HepG2 (cell line): ENCODE data around the gene ASL. TPM values are rescaled to one million over a fixed set of nuclear protein-coding genes. Genes with fewer than 3 reads are reported as not detected.

Source experiments
- ARHGAP35 ChIP-seq: sonication (generic); formaldehyde crosslinking; IDR thresholded peaks from 2 replicates; pipeline ENCODE4 v1.9.0; 2022; ENCODE audit warnings: mild to moderate bottlenecking, inconsistent platforms, moderate library complexity, missing genetic modification reagents, borderline replicate concordance
- ARNT2 ChIP-seq: sonication (generic); formaldehyde crosslinking; IDR thresholded peaks from 2 replicates; pipeline ENCODE4 v1.8.0; 2022; ENCODE audit warnings: mild to moderate bottlenecking, low read depth, missing genetic modification reagents, moderate library complexity
- ATF4 ChIP-seq, 2 experiments: fragments of 450-650 bp in 1 of 2; sonication (generic) in 1 of 2; formaldehyde crosslinking; IDR thresholded peaks; 2 replicates each; pipeline versions ENCODE4 v1.5.0 to v1.8.0; 2020 to 2022; ENCODE audit warnings: mild to moderate bottlenecking in 1 of 2, missing genetic modification reagents in 1 of 2
- CREM ChIP-seq, 2 experiments: sonication (generic) in 1 of 2; formaldehyde crosslinking in 1 of 2; IDR thresholded peaks; 2 replicates each; pipeline versions ENCODE4 v1.4.0 to v1.6.1; 2016 to 2020; ENCODE audit warnings: antibody characterized with exemption in 1 of 2, mild to moderate bottlenecking in 1 of 2, missing genetic modification reagents in 1 of 2
- DNMT1 ChIP-seq: sonication (generic); formaldehyde crosslinking; IDR thresholded peaks from 2 replicates; pipeline ENCODE4 v1.5.1; 2020; ENCODE audit warnings: mild to moderate bottlenecking, missing genetic modification reagents
- HNRNPK ChIP-seq: fragments of 200-400 bp; formaldehyde crosslinking; IDR thresholded peaks from 2 replicates; pipeline ENCODE4 v1.6.1; 2018; ENCODE audit warnings: low read length, low read depth, moderate library complexity, mild to moderate bottlenecking; ENCODE audit not compliant: poor library complexity, severe bottlenecking
- HOMEZ ChIP-seq: IDR thresholded peaks from 2 replicates; pipeline ENCODE4 v1.6.1; 2016; ENCODE audit warnings: low read depth
- KAT8 ChIP-seq: IDR thresholded peaks from 2 replicates; pipeline ENCODE4 v1.6.1; 2016; ENCODE audit warnings: missing genetic modification reagents, missing compliant biosample characterization
- LCORL ChIP-seq, 2 experiments: fragments of 450-650 bp in 1 of 2; sonication (generic) in 1 of 2; formaldehyde crosslinking in 1 of 2; IDR thresholded peaks; 2 replicates each; pipeline versions ENCODE4 v1.5.0 to v1.6.1; 2017 to 2020; ENCODE audit warnings: antibody characterized with exemption in 1 of 2, missing genetic modification reagents in 1 of 2
- NFKBIZ ChIP-seq: IDR thresholded peaks from 2 replicates; pipeline ENCODE4 v1.6.1; 2018; ENCODE audit warnings: missing genetic modification reagents, missing compliant biosample characterization
- NFYB ChIP-seq: sonication (generic); formaldehyde crosslinking; IDR thresholded peaks from 2 replicates; pipeline ENCODE4 v1.4.0; 2020; ENCODE audit warnings: missing genetic modification reagents
- NR3C1 ChIP-seq: sonication (generic); formaldehyde crosslinking; IDR thresholded peaks from 2 replicates; pipeline ENCODE4 v1.4.0; 2020; ENCODE audit warnings: missing genetic modification reagents
- POGZ ChIP-seq: sonication (generic); formaldehyde crosslinking; IDR thresholded peaks from 2 replicates; pipeline ENCODE4 v1.4.0; 2020; ENCODE audit warnings: mild to moderate bottlenecking, missing genetic modification reagents
- SCMH1 ChIP-seq: sonication (generic); formaldehyde crosslinking; IDR thresholded peaks from 2 replicates; pipeline ENCODE4 v1.9.0; 2021; ENCODE audit warnings: missing genetic modification reagents, mild to moderate bottlenecking, borderline replicate concordance
- SOX5 ChIP-seq: IDR thresholded peaks from 2 replicates; pipeline ENCODE4 v1.6.1; 2016; ENCODE audit warnings: borderline replicate concordance
- ZBTB14 ChIP-seq: sonication (generic); formaldehyde crosslinking; IDR thresholded peaks from 2 replicates; pipeline ENCODE4 v1.4.0; 2020; ENCODE audit warnings: missing genetic modification reagents
- ZNF12 ChIP-seq: sonication (generic); formaldehyde crosslinking; IDR thresholded peaks from 2 replicates; pipeline ENCODE4 v1.5.0; 2020; ENCODE audit warnings: missing genetic modification reagents
- ZNF33A ChIP-seq: sonication (generic); formaldehyde crosslinking; IDR thresholded peaks from 2 replicates; pipeline ENCODE4 v1.5.1; 2020; ENCODE audit warnings: missing genetic modification reagents, mild to moderate bottlenecking, moderate library complexity, borderline replicate concordance
- ZNF451 ChIP-seq: sonication (generic); formaldehyde crosslinking; IDR thresholded peaks from 2 replicates; pipeline ENCODE4 v1.5.0; 2020; ENCODE audit warnings: mild to moderate bottlenecking, missing genetic modification reagents
- ZNF512B ChIP-seq: sonication (generic); formaldehyde crosslinking; IDR thresholded peaks from 2 replicates; pipeline ENCODE4 v1.5.1; 2020; ENCODE audit warnings: missing genetic modification reagents, mild to moderate bottlenecking, borderline replicate concordance
- ZSCAN22 ChIP-seq: sonication (generic); formaldehyde crosslinking; IDR thresholded peaks from 2 replicates; pipeline ENCODE4 v1.4.0; 2020; ENCODE audit warnings: mild to moderate bottlenecking, missing genetic modification reagents
- ZZZ3 ChIP-seq: sonication (generic); formaldehyde crosslinking; IDR thresholded peaks from 2 replicates; pipeline ENCODE4 v1.4.0; 2020; ENCODE audit warnings: missing genetic modification reagents, mild to moderate bottlenecking, borderline replicate concordance
- polyA plus RNA-seq, 8 experiments: library from polyadenylated mRNA; depleted of rRNA in 3 of 8; stranded (reverse) in 7 of 8; unstranded in 1 of 8; fragments of >200 nt; fragmentation: Illumina TruSeq in 4 of 8; extraction: Trizol in 4 of 8; gene quantifications; 2 replicates each; pipeline versions ENCODE4 v1.2.1 to v1.2.3, GENCODE V29; 2011 to 2016; ENCODE audit warnings: low read depth in 4 of 8, missing spikeins in 1 of 8, mixed read lengths in 1 of 8; ENCODE audit not compliant: insufficient read depth in 1 of 8
- total RNA-seq, 5 experiments: library from RNA; depleted of rRNA; stranded (reverse); fragments of >200 nt; fragmentation: Illumina TruSeq; extraction: Trizol; gene quantifications; 2 replicates each; pipeline ENCODE4 v1.2.3, GENCODE V29; 2016; ENCODE audit warnings: low read depth in 1 of 5

The ASL gene
- total and polyA plus RNA-seq, 2 of the 13 experiments (the other 11 are each of a cell fraction or from before 2014, with no cell fraction given) = 71.4 to 96.5 TPM

GRCh38 chr7:66075590-66076461 is at the start of gene ASL (continued):
- TF ChIP-seq CREM (IDR thresholded peaks at IDR 0.05) (no peak; the same call in 1 of the 2 replicates), CREM (CRISPR knock-in tag; IDR thresholded peaks at IDR 0.05) (no peak), ZNF451 (CRISPR knock-in tag) (peak; percentile 86), ZZZ3 (0 out of 2 replicates have a peak, but pooled peaks have one; percentile 45), LCORL (IDR thresholded peaks at IDR 0.05) (no peak), LCORL (CRISPR knock-in tag; IDR thresholded peaks at IDR 0.05) (peak; percentile 73), NFKBIZ (CRISPR knock-in tag) (no peak), DNMT1 (CRISPR knock-in tag) (peak; percentile 38; the same call in 1 of the 2 replicates), SCMH1 (CRISPR knock-in tag) (no peak), ZBTB14 (CRISPR knock-in tag) (peak; percentile 88), ARHGAP35 (CRISPR knock-in tag) (peak; percentile 75; the same call in 1 of the 2 replicates), NFYB (CRISPR knock-in tag) (peak; percentile 89), POGZ (CRISPR knock-in tag) (peak; percentile 43), SOX5 (CRISPR knock-in tag) (0 out of 2 replicates have a peak, but pooled peaks have one; percentile 17), NR3C1 (CRISPR knock-in tag) (no peak), ATF4 (CRISPR knock-in tag; IDR thresholded peaks at IDR 0.05) (peak in 1 of 2 experiments; percentile 28; a peak in 1 of 4 replicates), ZNF512B (CRISPR knock-in tag) (no peak), ARNT2 (CRISPR knock-in tag) (peak; percentile 91), HNRNPK (peak; percentile 91), KAT8 (CRISPR knock-in tag) (0 out of 2 replicates have a peak, but pooled peaks have one; percentile 55), ZNF12 (CRISPR knock-in tag) (no peak), ZNF33A (CRISPR knock-in tag) (no peak), ZSCAN22 (no peak; the same call in 1 of the 2 replicates), HOMEZ (CRISPR knock-in tag) (0 out of 2 replicates have a peak, but pooled peaks have one; percentile 38)
